DMS153 (cell line): Measurements from ENCODE around the gene POTEB2.
"Not testable (repeated sequence)": the region's sequence is repeated elsewhere in the genome, so short reads cannot be mapped to it uniquely, and the experiment has no call there.

Experiments used
- DNase-seq: peaks from one replicate; lab custom pipeline; 2025; lab: John Stamatoyannopoulos, UW

The POTEB2 gene

DNA sequence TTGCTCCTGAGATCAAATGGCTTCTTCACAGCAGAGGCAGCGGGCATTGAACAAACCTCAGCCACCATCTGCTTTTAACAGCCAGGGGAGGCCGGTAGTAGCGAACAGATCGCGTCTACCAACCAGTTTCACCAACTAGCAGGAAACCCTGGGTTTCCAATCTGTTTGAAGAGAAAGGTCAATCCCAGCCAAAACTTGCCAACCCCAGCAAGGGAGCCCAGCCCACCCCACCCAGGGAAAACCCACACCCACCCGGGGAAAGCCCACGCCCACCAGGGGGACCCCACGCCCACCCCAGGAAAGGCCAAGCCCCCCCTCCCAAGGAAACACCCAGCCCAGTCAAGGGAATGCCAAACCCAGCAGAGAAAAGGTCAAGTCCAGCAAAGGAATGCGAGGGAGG, at the start of gene POTEB2:
POTEB2 (minus strand) TSS at position 101 of the 400 bp plus-strand sequence; CDS start at position 68, 33 bp downstream.
- DNase-seq, result not testable (repeated sequence)

DNA sequence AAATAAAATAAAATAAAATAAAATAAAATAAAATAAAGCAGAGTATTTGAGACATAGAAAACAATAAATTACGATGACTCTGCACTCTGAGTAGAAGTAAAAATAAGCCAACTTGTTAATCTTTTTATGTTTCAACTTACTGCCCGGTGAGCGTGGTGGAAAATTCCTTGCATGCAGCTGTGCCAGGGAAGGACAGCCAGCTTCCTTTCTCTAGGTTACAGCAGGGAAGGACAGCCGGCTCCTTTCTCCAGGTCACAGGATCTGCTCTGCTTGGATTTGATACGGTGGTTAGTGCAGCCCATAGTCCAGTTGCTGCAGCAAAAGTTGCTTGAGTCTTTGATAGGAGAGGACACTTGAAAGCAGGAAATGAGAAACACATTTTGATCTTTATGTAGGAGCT, 13.8 kb upstream of the POTEB2 start:
- not testable (repeated sequence) for DNase-seq

GRCh38 chr15:20878464-20878863, 12.3 kb upstream of the POTEB2 start:
- not testable (repeated sequence) for DNase-seq

DNA sequence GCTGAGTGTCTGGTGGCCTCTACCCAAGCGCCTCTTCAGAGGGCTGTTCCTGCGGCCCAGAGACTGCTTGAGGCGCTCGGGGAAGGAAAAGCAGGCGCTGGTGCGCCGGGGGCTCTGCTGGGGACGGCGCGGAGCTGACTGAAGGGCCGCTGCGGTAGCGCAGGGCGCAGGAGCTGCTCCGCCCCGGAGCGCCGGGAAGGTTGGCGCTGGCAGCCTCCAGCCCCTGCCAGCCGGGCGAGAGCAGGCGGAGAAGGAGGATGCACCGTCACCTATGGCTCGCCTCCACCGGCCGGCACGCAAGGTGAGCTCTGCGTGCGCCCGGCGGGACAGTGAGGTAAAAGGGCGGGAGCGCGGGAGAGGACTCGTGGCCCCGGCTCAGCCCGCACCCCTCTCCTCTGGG, 11.7 kb upstream of the POTEB2 start:
- DNase-seq, result not testable (repeated sequence)
